Measurements from ENCODE around the gene FST.

The FST gene

GRCh38 chr5:53480416-53481158 is at the start of gene FST:
FST (plus strand) TSS chr5:53480629; CDS start chr5:53480792, 163 bp downstream.
- DNase-seq (ENCODE audit: low read depth in 2 of 2) = no peak

- no peak for DNase-seq (ENCODE audit: low read depth in 2 of 2)
Observed at GRCh38 chr5:53431665-53432064, 48.8 kb upstream of the FST start.

GRCh38 chr5:53433026-53433425 is 47.4 kb upstream of the FST start:
- no peak for DNase-seq (ENCODE audit: low read depth in 2 of 2)

GRCh38 chr5:53434541-53434940 is 45.9 kb upstream of the FST start:
- DNase-seq (ENCODE audit: low read depth in 2 of 2) = no peak

GRCh38 chr5:53436480-53437191 is 43.8 kb upstream of the FST start:
- no peak for DNase-seq (ENCODE audit: low read depth in 2 of 2)

- no peak for DNase-seq (ENCODE audit: low read depth in 2 of 2)
Observed at GRCh38 chr5:53438079-53438478, 42.4 kb upstream of the FST start.

- DNase-seq (ENCODE audit: low read depth in 2 of 2) = no peak
Observed at GRCh38 chr5:53438486-53439472, 41.6 kb upstream of the FST start.

GRCh38 chr5:53442961-53443360 is 37.5 kb upstream of the FST start:
- no peak for DNase-seq (ENCODE audit: low read depth in 2 of 2)

GRCh38 chr5:53445569-53445968 is 34.9 kb upstream of the FST start:
- no peak for DNase-seq (ENCODE audit: low read depth in 2 of 2)

- no peak for DNase-seq (ENCODE audit: low read depth in 2 of 2)
Observed at GRCh38 chr5:53446908-53447307, 33.5 kb upstream of the FST start.

GRCh38 chr5:53448851-53449250 is 31.6 kb upstream of the FST start:
- no peak for DNase-seq (ENCODE audit: low read depth in 2 of 2)

- DNase-seq (ENCODE audit: low read depth in 2 of 2) = no peak
Observed at GRCh38 chr5:53453898-53454718, 26.3 kb upstream of the FST start.

- DNase-seq (ENCODE audit: low read depth in 2 of 2) = no peak
Observed at GRCh38 chr5:53454719-53455000, 25.8 kb upstream of the FST start.

- no peak for DNase-seq (ENCODE audit: low read depth in 2 of 2)
Observed at GRCh38 chr5:53456366-53456765, 24.1 kb upstream of the FST start.

GRCh38 chr5:53463909-53464621 is 16.4 kb upstream of the FST start:
- DNase-seq (ENCODE audit: low read depth in 2 of 2) = no peak

- no peak for DNase-seq (ENCODE audit: low read depth in 2 of 2)
Observed at GRCh38 chr5:53464722-53465121, 15.7 kb upstream of the FST start.

GRCh38 chr5:53469946-53470687 is 10.3 kb upstream of the FST start:
- DNase-seq (ENCODE audit: low read depth in 2 of 2) = no peak

- no peak for DNase-seq (ENCODE audit: low read depth in 2 of 2)
Observed at GRCh38 chr5:53472279-53472678, 8.2 kb upstream of the FST start.

- no peak for DNase-seq (ENCODE audit: low read depth in 2 of 2)
Observed at GRCh38 chr5:53472720-53473510, 7.5 kb upstream of the FST start.
